HG03175 (cell line): Measurements from ENCODE around the gene GSG1L.
"Not testable (repeated sequence)": the region's sequence is repeated elsewhere in the genome, so short reads cannot be mapped to it uniquely, and the experiment has no call there.

Experiments
- ATAC-seq: cut with Tn5 transposase; IDR thresholded peaks from one replicate; pipeline ENCODE4 v1.9.1; 2021; ENCODE audit warnings: mild to moderate bottlenecking, moderate library complexity; ENCODE audit not compliant: unreplicated experiment

The GSG1L gene

GRCh38 chr16:27743001-27743400 lies 320.5 kb downstream of the GSG1L start:
- ATAC-seq, result not testable (repeated sequence)

- ATAC-seq, result no peak
These were observed 321.2 kb downstream of the GSG1L start for GRCh38 chr16:27742333-27742732.

GRCh38 chr16:27740496-27741201 lies 322.9 kb downstream of the GSG1L start:
- ATAC-seq, result no peak

GRCh38 chr16:27739606-27740357 lies 323.7 kb downstream of the GSG1L start:
- no peak for ATAC-seq

- ATAC-seq, result no peak
These were observed 324.9 kb downstream of the GSG1L start for GRCh38 chr16:27738596-27738995.
